NCI-H1694 (cell line): ENCODE data around the gene RAMACL.
"Not testable (repeated sequence)": the region's sequence is repeated elsewhere in the genome, so short reads cannot be mapped to it uniquely, and the experiment has no call there.

Experiments used
- DNase-seq: peaks from one replicate; lab custom pipeline; 2025; lab: John Stamatoyannopoulos, UW

The RAMACL gene

DNA sequence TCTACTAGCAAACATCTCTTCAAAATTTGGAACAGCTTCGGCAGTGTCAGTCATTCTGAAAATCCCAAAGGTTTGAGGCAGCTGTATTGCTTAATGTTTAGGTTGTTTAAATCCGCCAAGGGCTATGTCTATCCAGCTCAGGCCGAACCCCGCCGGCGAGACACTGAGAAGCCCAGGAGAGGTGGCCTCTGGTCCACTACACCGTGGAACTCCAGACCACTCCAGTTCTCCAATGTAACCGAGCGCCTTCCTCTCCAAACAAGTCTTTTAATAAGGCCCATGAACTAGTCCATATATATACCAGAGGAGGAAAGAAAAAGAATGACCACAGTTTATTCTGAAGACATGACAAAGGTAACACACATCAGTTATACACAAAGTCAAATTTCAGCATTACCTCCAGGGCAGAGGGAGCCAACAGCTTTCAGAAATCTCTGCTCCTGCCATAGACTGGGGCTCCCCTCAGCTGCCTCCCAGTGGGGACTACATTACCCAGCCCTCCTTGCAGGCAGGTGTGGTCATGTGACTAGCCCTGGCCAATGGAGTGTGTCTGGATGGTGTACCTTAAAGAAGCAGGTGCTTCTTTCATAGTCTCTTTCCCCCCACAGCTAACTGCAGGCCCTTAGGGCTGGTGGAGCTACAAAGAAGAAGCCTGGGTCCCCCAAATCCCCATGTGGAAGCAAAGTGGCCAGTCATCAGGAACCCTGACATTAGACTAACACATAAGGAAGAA, at the start of gene RAMACL:
Gene RAMACL (minus strand): TSS at position 255 of the 733 bp plus-strand sequence. CDS start 201 bp downstream, at position 54.
- no peak for DNase-seq

DNA sequence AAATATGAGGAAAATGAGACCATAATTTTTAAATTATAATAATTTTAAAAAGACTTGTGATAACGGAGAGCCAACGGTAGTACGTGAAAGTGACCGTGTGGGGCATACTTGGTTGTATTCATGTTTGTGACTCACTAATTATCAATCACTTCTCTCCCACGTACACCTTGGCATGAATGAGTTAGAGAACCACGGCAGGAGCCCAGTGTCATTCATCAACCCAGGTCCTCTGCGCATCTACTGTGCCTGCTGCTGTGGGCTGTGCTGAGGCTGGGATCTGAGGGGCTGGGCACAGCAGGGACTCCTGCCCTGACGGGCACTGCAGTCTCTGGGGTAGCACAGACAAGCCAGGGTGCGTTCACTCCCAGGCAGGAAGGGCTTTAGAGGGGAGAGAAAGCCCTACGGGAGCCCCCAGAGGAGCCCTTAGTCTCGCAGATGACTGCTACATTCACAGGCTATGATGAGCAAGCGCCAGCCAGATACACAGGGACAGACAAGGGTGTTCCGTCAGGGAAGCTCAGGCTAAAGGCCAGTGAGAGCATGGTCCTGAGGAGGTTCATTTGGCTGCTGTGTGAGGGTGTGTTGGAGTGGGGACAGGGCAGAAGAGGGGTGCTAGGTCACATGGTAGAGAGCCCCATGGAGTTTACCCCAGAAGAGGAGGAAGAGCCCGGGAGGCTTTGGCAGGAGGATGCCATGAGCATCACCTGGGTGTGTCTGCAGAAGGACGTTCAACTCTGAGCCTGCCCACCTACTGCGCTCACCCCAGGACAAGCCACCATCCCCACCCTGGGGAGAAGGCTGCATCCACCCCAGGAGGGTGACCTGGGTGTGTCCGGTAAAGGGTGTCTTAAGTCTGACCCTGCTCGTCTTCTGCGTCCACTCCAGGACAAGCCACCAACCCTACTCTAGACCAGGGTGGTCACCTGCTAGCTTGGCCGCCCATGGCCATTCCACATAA, 48.8 kb upstream of the RAMACL start:
- no peak for DNase-seq

DNA sequence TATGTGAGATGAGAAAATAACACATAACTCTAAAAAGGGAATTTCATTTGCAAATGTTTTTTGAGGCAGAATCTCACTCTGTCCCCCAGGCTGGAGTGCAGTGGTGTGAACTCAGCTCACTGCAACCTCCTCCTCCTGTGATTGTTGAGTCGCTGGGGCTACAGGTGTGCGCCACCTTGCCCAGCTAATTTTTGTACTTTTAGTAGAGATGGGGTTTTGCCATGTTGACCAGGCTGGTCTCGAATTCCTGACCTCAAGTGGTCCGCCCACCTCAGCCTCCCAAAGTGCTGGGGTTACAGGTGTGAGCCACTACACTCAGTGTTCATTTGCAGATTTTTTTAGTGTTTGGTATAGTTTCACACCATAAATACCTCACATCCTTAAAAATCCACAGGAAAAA, 48.1 kb upstream of the RAMACL start:
- not testable (repeated sequence) for DNase-seq

DNA sequence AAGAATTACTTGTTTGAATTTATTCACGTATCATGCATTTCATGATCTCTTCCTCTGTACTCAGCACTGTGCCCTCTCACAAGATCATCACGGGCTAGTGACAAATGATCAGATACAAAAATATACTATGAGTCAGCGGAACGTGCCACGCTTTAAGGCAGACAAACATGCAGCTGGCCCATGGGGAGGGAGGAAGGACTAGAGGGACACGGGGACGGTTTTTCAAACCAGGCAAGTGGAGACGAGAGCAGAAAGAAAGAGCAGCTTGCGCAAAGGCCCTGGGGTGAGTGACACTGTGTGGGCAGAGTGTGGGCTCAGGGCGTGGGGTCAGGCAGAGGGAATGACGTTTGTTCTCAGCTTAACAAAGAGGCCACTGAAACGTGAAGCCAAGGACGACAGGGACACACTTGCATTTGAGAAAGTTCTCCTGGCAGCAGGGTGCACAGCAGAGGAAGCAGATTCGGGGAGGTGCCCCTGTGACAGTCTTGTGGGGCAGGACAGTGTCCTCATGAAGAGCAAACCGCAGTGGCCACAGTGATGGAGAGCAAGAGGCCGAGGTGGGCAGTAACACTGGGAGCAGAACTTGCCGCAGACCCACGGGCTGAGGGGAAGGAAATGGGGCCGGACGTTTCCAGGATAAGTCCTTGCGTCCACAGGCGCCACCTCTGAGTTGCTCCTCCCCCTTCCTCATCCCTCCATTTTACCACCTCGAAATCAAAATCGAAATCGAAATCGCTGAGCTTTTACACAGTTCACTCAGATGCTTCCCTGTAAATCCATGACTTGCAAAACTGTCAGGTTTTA, 47.5 kb upstream of the RAMACL start:
- DNase-seq: no peak

DNA sequence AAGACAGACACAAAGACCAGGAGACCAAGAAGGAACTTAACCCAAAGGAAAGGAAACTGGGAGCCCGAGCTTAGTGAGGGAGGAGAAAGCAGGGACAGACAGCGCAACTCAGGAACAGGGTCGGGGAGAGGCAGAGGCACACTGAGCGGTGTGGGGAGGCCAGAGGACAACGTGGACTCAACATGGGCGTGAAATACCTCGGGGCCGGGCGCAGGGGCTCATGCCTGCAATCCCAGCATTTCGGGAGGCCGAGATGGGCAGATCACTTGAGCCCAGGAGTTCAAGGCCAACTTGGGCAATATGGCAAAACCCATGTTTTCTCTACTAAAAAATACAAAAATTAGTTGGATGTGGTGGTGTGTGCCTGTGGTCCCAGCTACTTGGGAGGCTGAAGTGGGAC, 46.3 kb upstream of the RAMACL start:
- DNase-seq: no peak

DNA sequence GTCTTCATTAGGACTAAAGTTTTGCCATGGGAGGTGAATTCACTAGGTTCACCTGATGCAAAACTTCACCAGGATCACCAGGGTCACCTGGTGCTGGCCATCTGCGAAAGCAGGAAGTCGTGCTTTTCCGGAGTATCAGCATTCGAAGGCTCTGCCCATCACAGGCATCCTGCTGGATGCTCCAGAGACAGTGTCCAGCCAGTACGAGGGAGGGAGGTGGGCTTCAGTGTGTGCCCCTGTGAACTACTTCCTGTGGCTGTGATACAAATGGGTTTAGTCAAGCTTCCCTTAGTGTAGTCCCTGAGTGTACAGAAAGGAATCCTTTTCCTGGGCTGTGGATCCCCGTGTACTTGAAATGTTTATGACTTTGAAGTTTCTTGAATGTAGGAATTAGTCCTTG, 44.0 kb upstream of the RAMACL start:
- DNase-seq: no peak

DNA sequence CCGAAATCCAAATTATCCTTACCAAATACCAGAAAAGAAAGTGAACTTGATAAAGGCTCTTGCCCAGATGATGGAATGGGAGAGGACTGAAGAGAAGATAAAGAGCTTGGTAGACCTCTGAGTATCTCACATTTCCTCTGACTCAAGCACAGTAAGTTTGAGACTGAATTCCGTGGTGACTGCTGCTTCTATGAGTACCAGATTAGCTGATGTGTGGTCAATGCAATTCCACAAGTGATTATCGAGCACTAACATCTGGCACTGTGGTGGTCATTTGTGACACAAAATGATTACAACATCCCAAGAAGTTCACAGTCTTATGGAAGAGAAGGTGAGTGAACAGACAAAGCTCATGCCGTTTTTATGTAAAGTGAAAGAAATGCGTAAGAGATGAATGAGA, 43.1 kb upstream of the RAMACL start:
- DNase-seq: no peak

DNA sequence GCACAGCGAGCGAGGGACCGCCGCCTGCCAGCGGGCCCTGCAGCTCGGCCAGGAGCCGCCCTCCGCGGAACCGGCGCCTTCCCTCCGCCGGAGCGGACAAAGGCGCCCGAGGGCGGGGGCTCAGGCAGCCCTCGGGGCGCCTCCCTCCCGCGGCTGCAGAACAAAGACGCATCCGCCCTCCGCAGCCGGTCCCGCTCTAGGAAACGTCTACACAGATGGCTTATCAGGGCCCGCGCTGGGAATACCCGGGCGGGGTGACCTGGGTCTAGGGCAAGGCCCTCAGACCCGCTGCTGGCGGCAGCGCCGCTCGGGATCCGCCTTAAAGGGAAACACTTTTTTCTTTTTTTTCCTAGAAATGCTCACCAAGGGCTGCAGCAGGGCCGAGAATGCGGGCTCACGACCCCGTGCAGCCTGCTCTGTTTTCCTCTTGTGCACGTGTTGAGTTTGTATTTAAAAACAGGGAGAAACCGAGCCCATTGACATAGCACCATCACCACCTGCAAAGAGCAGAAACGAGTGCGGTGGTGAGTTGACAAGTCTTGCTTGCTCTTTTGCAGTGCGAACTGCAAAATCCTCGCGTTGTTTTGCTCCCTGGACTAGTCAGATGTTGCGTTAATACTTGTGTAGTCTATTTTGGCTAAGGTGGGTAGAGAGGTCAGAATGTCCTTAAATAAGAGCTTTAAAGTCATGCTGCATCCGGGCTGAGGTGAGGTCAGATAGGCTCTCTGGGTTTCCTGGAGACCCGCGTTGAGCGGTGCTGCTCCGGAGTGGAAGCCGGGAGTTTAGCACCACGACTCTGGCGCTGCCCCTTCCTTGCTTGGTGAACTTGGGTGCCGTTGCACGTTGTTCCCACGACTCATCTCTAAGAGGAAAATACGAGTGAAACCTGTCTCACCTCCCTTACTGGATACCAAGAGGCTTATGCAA, 41.7 kb upstream of the RAMACL start:
- DNase-seq: no peak

DNA sequence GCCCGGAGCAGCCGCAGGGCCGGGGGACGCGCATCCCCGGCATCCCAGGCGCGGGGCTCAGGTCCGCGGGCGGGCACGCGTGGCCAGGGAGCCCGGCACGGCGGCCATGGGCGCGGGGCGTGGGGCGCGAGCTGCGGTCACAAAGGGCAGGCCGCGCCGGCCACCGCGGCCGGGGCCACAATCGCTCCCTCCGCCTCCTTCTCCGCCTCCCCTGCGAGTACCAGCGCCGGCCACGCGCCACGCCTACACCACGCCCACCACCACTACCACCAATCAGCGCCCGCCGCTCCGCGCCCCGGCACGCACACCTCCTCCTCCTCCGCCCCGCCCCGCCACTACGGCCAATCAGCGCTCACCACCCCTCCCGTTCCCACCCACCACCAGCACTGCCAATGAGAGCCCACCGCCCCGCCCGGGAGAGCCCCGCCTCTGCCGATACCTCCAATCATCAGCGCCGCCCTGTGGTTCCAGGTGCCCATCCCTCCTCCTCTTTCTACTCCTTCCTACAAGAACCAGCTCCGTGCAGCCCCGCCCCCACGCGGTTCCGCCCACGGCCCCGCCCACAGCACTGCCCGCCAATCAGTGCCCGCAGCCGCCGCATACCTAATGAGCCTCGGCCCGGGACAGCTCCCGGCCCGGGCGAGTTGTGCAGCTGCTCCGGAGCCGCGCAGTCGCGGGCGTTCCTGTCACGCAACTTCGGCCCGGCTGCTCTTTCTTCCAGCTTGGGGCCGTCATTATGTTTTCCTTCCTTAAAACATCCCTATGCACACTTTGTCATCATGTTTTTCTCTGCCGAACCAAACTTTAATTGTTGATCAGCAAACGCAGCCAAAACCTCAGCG, 40.8 kb upstream of the RAMACL start, which contains the start of gene RPS6KA2:
Gene RPS6KA2 (minus strand): TSS at position 219 of the 842 bp plus-strand sequence. CDS start 232 bp downstream, outside the sequence.
- peak; percentile 37 for DNase-seq

DNA sequence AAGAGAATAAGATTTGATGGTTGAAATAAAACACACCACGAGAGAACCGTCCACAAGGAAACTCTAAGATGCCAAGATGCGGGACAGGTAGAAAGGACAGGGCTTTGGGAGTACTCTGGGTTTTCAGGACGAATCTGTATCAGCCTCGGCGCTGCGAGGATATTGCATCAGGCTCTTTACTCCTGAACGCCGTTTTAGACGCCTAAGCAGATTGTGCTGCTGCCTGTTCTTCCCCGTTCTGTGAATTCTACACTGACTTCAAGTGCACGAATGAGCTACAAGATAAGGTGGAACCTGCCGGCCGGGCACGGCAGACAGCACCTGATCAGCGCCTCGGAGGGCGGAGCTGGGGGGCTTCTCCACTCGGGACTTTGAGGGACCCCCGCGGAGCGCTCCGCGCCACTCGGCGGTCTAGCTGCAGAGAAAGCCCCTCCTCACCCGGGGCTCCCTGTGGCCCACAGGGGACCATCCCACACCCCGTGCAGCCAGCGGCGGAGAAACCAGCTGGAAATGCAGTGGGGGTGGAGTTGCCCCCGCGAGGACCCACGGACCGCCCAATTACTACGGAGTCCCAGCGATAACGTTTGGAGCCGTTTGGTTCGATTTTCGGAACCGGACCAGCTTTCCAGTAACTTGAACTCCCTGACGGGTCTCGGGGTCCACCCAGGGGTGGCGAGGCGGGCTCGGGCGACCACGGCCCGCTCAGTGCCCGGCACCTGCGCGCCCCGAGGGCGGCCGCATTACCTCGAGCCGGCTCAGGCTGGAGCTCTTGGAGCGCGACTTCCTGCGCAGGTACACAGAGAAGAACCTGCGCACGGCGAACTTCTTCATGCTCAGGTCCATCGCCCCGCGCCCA, 39.9 kb upstream of the RAMACL start:
- DNase-seq: no peak

DNA sequence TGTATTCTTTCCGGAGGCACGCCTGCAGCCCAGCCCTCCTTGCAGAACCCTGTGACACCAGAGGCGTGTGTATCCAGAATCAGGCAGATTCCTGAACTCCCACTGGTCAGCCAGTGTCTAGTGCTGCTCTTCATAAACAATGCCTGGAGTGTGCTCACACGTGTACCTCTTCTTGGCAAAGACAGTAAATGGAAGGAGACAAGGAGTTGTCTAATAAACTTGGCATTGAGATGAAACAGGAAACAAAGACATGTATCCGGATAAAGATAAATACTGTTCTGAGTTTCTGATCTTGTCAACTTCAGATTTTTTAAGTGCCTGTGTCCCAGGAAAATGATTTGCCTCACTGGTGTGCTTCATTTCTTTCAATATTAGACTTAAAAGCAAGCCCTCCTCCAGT, 38.9 kb upstream of the RAMACL start:
- DNase-seq: no peak

DNA sequence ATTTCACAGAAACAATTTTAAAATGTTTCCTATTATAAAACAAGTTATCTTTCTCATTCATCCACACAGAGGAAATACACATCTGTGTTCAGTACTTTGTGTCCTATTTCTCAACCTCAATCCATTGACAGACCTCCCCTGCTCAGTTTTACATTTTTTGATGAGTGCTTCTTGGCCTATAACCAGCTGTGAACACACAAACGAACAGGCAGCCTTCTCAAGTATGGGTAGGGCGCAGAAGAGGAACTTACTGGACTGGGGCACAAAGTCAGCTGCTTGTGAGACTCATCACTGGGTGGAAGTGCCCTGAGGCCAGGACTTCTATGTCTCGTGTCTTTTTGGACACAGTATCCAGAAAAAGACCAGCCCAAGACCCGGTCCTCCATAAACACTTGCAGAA, 37.8 kb upstream of the RAMACL start:
- no peak for DNase-seq

DNA sequence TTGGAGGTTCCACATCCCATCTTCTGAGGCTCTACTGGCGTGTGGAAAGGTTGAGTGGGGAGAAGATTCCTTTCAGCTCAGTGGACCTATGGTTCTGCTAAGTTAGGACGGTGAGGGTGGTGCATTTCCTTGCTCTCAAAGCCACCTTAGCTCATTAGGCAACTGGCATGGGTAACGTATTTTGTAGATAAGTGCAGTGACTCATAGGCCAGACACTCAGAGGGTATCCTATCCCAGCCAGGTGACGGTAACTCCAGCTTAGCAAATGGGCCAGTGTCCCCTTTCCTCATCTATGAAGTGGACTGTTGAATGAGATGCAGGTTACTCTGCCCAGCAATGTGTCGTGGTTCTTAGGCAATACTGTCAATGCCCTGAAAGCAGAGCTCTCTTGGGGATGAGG, 36.8 kb upstream of the RAMACL start:
- no peak for DNase-seq

DNA sequence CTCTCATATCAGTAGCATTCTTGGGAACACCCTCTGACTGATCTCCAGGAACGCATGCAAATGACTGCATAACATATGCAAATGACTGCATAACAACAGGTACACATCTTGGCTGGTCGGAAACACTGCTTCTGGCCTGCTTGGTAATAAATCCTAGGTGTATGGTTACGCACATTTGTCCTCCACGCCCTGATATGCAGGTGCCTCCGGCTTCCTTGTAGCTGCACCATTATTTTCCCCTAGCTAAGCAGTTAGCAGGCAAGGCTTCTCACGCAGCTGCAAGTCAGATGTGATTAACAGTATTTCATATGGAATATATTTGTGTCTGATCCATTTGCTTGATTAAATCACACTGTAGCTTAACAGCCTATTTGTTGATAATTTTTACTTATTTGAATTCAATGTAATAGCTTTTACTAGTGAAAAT, 34.6 kb upstream of the RAMACL start:
- no peak for DNase-seq

DNA sequence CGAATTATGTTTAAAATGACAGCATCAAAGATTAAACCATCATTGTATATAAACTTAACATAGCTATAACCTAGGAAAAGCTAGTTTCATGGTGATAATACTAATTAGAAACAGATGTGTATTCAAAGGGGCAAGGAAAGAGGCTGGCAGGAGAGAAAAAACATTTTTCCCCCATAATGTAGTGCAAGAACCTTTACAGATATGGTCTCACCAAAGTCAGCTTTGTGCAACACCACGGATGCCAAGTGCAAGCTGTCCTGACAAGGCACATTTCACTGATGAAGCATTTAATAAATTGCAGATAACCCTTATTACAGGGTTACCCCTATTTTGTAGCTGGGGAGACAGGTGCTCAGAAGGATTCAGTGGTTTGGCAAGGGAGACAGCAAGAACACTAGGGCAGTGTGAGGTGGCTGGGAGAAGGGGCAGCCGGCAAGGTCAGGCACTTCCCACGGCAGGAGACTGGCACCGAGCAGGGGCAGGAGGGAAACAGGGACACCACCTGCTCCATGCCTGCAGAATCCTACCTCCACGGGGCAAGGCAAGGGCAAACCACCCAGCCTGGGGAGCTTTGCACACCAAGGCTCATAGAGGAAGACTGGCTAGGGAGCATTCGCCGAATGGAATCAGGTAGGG, 34.1 kb upstream of the RAMACL start:
- DNase-seq: no peak

DNA sequence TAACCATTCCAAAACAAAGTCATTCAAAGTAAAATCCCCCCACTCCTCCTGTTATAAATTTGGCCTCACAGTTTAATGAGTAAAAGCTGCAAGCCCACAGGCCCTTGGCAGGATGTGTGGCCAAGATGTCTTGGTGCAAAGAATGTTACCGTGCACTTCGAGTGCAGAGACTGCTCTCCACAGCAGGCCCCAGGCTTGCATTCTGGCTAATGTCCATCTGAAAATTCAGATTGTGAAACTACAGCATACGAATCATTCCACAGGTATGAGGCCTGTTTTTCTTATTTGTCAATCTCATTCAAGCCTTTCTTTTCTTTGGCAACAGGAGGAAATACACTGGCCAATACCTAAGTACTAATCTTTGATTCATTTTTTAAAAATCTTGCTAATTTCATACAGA, 33.4 kb upstream of the RAMACL start:
- no peak for DNase-seq

DNA sequence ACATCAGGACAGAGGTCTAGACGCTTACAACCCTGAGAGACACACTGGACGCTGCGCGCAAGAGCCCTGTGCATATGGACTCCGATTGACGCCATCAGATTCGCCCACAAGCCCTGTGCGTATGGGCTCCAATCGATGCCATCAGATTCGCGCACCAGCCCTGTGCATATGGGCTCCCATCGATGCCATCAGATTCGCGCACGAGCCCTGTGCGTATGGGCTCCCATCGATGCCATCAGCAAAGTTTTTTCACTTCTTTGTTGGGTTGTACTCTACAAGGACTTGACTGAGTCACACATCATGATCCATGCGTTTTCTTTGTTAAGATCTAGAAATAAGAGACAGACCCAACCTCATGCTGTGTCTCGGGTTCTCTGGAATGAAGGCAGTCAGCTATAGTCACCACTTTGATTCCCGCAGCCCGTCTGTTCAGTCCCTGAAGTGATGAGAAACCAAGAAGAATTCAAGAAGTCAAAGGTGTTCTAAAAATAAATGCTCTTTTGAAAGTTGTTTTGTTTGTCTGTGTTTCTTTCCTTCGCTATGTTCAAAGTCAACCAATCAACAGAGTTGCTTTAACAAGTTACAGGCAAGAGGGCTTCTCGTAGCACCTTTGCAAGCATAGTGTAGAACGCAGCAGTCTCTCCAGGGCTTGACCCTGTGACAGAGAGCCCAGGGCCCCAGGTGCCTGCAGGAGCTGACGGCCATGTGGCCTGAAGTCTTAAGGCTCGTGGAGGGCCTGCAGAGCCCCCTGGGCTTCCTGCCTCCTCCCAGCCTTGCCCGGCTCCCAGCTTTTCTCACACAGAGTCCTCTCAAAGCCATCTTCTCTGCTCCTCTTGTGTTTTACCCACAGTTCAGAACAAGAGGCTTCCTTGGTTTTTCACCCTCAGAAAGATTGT, 32.6 kb upstream of the RAMACL start:
- DNase-seq: no peak

DNA sequence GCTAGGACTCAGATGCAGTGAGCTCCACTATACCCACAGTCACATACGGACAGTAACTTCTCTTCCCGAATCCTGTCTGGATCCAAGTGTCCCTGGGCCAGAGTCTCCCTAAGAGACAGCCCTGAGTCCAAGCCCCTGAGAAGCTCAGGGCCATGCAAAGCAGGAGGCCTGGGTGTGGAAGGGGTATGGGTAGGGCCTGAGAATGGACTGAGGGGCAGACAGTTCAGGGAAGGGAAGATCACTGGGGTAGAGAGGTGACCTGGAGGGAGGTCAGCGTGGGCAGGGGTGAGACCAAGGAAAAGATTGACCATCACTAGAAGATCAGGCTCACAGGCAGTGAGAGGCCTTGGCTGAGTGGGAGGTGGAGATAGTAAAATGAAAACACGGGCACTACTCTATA, 31.8 kb upstream of the RAMACL start:
- DNase-seq: no peak
